ENCODE results near the gene GAPVD1. TPM values are rescaled to one million over a fixed set of nuclear protein-coding genes. Genes with fewer than 3 reads are reported as not detected.
A peak's percentile ranks its signal among the peaks of the same experiment; 100 is the strongest.
"Not testable (repeated sequence)": the region's sequence is repeated elsewhere in the genome, so short reads cannot be mapped to it uniquely, and the experiment has no call there.

Gene GAPVD1
- total RNA-seq, 8 experiments from 2014 or later = 29.9 to 69.7 (median 41.2) TPM

- ATAC-seq (replicated peaks in 6 of 8) = peak in 1 of 8 experiments; percentile 74
- 59 to 83% (median 71%) methylated on average over 1 to 3 of the region's 3 CpGs; no CpG with 5 or more reads in 1 of the 10 experiments for WGBS, 10 experiments
- in situ Hi-C loops (cut with MboI; ENCODE audit: low pct_unique_long_range_greater_than_20kb in 2 of 9, low sequenced_read_pairs in 9 of 9, unreplicated experiment in 9 of 9) = no loop called here
- H3K4me1 ChIP-seq (replicated peaks in 1 of 2) = no peaks in the 10 kb centered on the region
- H3K4me3 ChIP-seq = no peak overlapping the region
- H3K27ac ChIP-seq = no peak overlapping the region
Observed at GRCh38 chr9:125296843-125297372, 35.3 kb downstream of the GAPVD1 start.

- H3K4me1 ChIP-seq (replicated peaks in 1 of 2) = no peaks in the 10 kb centered on the region
- 83 to 100% (median 100%) methylated on average over 1 to 5 of the region's 7 CpGs; no CpG with 5 or more reads in 5 of the 10 experiments for WGBS, 10 experiments
- in situ Hi-C loops (cut with MboI; ENCODE audit: low pct_unique_long_range_greater_than_20kb in 2 of 9, low sequenced_read_pairs in 9 of 9, unreplicated experiment in 9 of 9) = no loop called here
- no peak for ATAC-seq (replicated peaks in 6 of 8)
- H3K4me3 ChIP-seq = no peak overlapping the region
- no peak overlapping the region for H3K27ac ChIP-seq
Observed at GRCh38 chr9:125297917-125298316, 36.3 kb downstream of the GAPVD1 start.

GRCh38 chr9:125302241-125302640 is 40.6 kb downstream of the GAPVD1 start:
- H3K4me3 ChIP-seq = no peak overlapping the region
- in situ Hi-C loops (cut with MboI; ENCODE audit: low pct_unique_long_range_greater_than_20kb in 2 of 9, low sequenced_read_pairs in 9 of 9, unreplicated experiment in 9 of 9) = no loop called here
- no peak overlapping the region for H3K27ac ChIP-seq
- H3K4me1 ChIP-seq (replicated peaks in 1 of 2) = no peaks in the 10 kb centered on the region
- 83 to 100% (median 94%) methylated on average over 1 to 2 of the region's 2 CpGs; no CpG with 5 or more reads in 3 of the 10 experiments for WGBS, 10 experiments
- no peak for ATAC-seq (replicated peaks in 6 of 8)

GRCh38 chr9:125304273-125304672 is 42.6 kb downstream of the GAPVD1 start:
- Histone ChIP-seq H3K27ac (no peak overlapping the region), H3K4me3 (no peak overlapping the region), H3K4me1 (replicated peaks in 1 of 2) (no peaks in the 10 kb centered on the region)
- 90 to 100% (median 100%) methylated on average over 1 to 2 of the region's 2 CpGs; no CpG with 5 or more reads in 1 of the 10 experiments for WGBS, 10 experiments
- no peak for ATAC-seq (replicated peaks in 6 of 8)
- in situ Hi-C loops (cut with MboI; ENCODE audit: low pct_unique_long_range_greater_than_20kb in 2 of 9, low sequenced_read_pairs in 9 of 9, unreplicated experiment in 9 of 9) = no loop called here

GRCh38 chr9:125312411-125312810 is 50.8 kb downstream of the GAPVD1 start:
- no peak for ATAC-seq (replicated peaks in 6 of 8)
- 90 to 100% (median 92%) methylated on average over 2 of the region's 2 CpGs; no CpG with 5 or more reads in 1 of the 10 experiments for WGBS, 10 experiments
- Histone ChIP-seq H3K4me3 (no peak overlapping the region), H3K4me1 (replicated peaks in 1 of 2) (no peaks in the 10 kb centered on the region), H3K27ac (no peak overlapping the region)
- in situ Hi-C loops (cut with MboI; ENCODE audit: low pct_unique_long_range_greater_than_20kb in 2 of 9, low sequenced_read_pairs in 9 of 9, unreplicated experiment in 9 of 9) = no loop called here

GRCh38 chr9:125316359-125316758 is 54.7 kb downstream of the GAPVD1 start:
- H3K27ac ChIP-seq; H3K4me3 ChIP-seq; in situ Hi-C loops (cut with MboI; ENCODE audit: low pct_unique_long_range_greater_than_20kb in 2 of 9, low sequenced_read_pairs in 9 of 9, unreplicated experiment in 9 of 9); ATAC-seq (replicated peaks in 6 of 8); H3K4me1 ChIP-seq (replicated peaks in 1 of 2): not testable (repeated sequence)
- 44 to 100% (median 78%) methylated on average over 1 to 3 of the region's 3 CpGs; no CpG with 5 or more reads in 4 of the 10 experiments for WGBS, 10 experiments

- ATAC-seq (replicated peaks in 6 of 8) = no peak
- no peak overlapping the region for H3K27ac ChIP-seq
- 83 to 100% (median 94%) methylated on average over 1 to 3 of the region's 3 CpGs; no CpG with 5 or more reads in 1 of the 10 experiments for WGBS, 10 experiments
- H3K4me1 ChIP-seq (replicated peaks in 1 of 2) = no peaks in the 10 kb centered on the region
- no peak overlapping the region for H3K4me3 ChIP-seq
- in situ Hi-C loops (cut with MboI; ENCODE audit: low pct_unique_long_range_greater_than_20kb in 2 of 9, low sequenced_read_pairs in 9 of 9, unreplicated experiment in 9 of 9) = no loop called here
Observed at GRCh38 chr9:125317704-125318103, 56.1 kb downstream of the GAPVD1 start.

- H3K4me1 ChIP-seq (replicated peaks in 1 of 2) = no peaks in the 10 kb centered on the region
- no peak for ATAC-seq (replicated peaks in 6 of 8)
- in situ Hi-C loops (cut with MboI; ENCODE audit: low pct_unique_long_range_greater_than_20kb in 2 of 9, low sequenced_read_pairs in 9 of 9, unreplicated experiment in 9 of 9) = no loop called here
- H3K4me3 ChIP-seq = no peak overlapping the region
- H3K27ac ChIP-seq = no peak overlapping the region
- 56 to 100% (median 94%) methylated on average over 1 to 3 of the region's 3 CpGs; no CpG with 5 or more reads in 2 of the 10 experiments for WGBS, 10 experiments
Observed at GRCh38 chr9:125321496-125321895, 59.9 kb downstream of the GAPVD1 start.

GRCh38 chr9:125323615-125324014 is 62.0 kb downstream of the GAPVD1 start:
- WGBS, 10 experiments = 71 to 100% (median 100%) methylated on average over 1 of the region's 1 CpG; no CpG with 5 or more reads in 1 of the 10 experiments
- H3K4me3 ChIP-seq = no peak overlapping the region
- in situ Hi-C loops (cut with MboI; ENCODE audit: low pct_unique_long_range_greater_than_20kb in 2 of 9, low sequenced_read_pairs in 9 of 9, unreplicated experiment in 9 of 9) = no loop called here
- H3K4me1 ChIP-seq (replicated peaks in 1 of 2) = no peaks in the 10 kb centered on the region
- ATAC-seq (replicated peaks in 6 of 8) = no peak
- no peak overlapping the region for H3K27ac ChIP-seq

- WGBS, 10 experiments = 90 to 100% (median 100%) methylated on average over 1 to 2 of the region's 2 CpGs; no CpG with 5 or more reads in 5 of the 10 experiments
- Histone ChIP-seq H3K4me1 (replicated peaks in 1 of 2) (no peaks in the 10 kb centered on the region), H3K27ac (no peak overlapping the region), H3K4me3 (no peak overlapping the region)
- in situ Hi-C loops (cut with MboI; ENCODE audit: low pct_unique_long_range_greater_than_20kb in 2 of 9, low sequenced_read_pairs in 9 of 9, unreplicated experiment in 9 of 9) = no loop called here
- ATAC-seq (replicated peaks in 6 of 8) = no peak
Observed at GRCh38 chr9:125325826-125326225, 64.2 kb downstream of the GAPVD1 start.

- in situ Hi-C loops (cut with MboI; ENCODE audit: low pct_unique_long_range_greater_than_20kb in 2 of 9, low sequenced_read_pairs in 9 of 9, unreplicated experiment in 9 of 9) = no loop called here
- no peak for ATAC-seq (replicated peaks in 6 of 8)
- no peaks in the 10 kb centered on the region for H3K4me1 ChIP-seq (replicated peaks in 1 of 2)
- no peak overlapping the region for H3K4me3 ChIP-seq
- no peak overlapping the region for H3K27ac ChIP-seq
Observed at GRCh38 chr9:125329978-125330377, 68.4 kb downstream of the GAPVD1 start.

GRCh38 chr9:125330587-125330986 is 69.0 kb downstream of the GAPVD1 start:
- Histone ChIP-seq H3K4me1 (replicated peaks in 1 of 2) (no peaks in the 10 kb centered on the region), H3K4me3 (no peak overlapping the region), H3K27ac (no peak overlapping the region)
- in situ Hi-C loops (cut with MboI; ENCODE audit: low pct_unique_long_range_greater_than_20kb in 2 of 9, low sequenced_read_pairs in 9 of 9, unreplicated experiment in 9 of 9) = no loop called here
- 86 to 100% (median 100%) methylated on average over 1 to 2 of the region's 2 CpGs; no CpG with 5 or more reads in 1 of the 10 experiments for WGBS, 10 experiments
- ATAC-seq (replicated peaks in 6 of 8) = no peak

- ATAC-seq (replicated peaks in 6 of 8) = no peak
- in situ Hi-C loops (cut with MboI; ENCODE audit: low pct_unique_long_range_greater_than_20kb in 2 of 9, low sequenced_read_pairs in 9 of 9, unreplicated experiment in 9 of 9) = no loop called here
- Histone ChIP-seq H3K27ac (no peak overlapping the region), H3K4me3 (no peak overlapping the region), H3K4me1 (replicated peaks in 1 of 2) (no peaks in the 10 kb centered on the region)
- WGBS, 10 experiments = 60 to 100% (median 93%) methylated on average over 2 to 3 of the region's 3 CpGs
Observed at GRCh38 chr9:125332527-125332926, 70.9 kb downstream of the GAPVD1 start.

GRCh38 chr9:125337236-125337635 is 75.6 kb downstream of the GAPVD1 start:
- no peak for ATAC-seq (replicated peaks in 6 of 8)
- Histone ChIP-seq H3K4me1 (replicated peaks in 1 of 2) (no peaks in the 10 kb centered on the region), H3K27ac (no peak overlapping the region), H3K4me3 (no peak overlapping the region)
- 78 to 100% (median 89%) methylated on average over 1 to 8 of the region's 8 CpGs; no CpG with 5 or more reads in 2 of the 10 experiments for WGBS, 10 experiments
- in situ Hi-C loops (cut with MboI; ENCODE audit: low pct_unique_long_range_greater_than_20kb in 2 of 9, low sequenced_read_pairs in 9 of 9, unreplicated experiment in 9 of 9) = no loop called here
